Measurements from ENCODE around the gene ZNF532.

ZNF532 gene

DNA sequence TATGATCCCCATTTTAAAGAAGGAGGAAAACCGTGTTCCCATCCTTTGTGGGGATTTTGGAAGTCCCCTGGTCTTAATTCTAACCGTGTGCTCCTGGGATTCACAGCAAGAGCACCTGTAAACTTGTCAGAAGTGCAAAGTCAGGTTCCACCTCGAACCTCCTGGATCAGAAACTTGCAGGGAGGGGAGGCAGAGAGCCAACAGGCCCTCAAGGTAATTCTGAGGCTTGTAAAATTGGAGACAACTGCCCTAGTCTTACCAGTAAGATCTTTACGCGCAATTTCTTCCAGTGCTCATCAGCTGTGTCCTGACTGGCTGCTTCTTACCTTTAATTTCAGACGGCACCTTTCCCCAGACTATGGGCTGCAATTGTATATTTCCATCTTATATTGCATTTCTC lies 161.7 kb downstream of the ZNF532 start:
- DNase-seq: no peak
- TF ChIP-seq POLR2A (IDR thresholded peaks at IDR 0.05; ENCODE audit: low read length) (no peak), GATA1 (IDR thresholded peaks at IDR 0.05; ENCODE audit: low read depth, low read length) (no peak)

- DNase-seq: no peak
- TF ChIP-seq POLR2A (IDR thresholded peaks at IDR 0.05; ENCODE audit: low read length) (no peak), GATA1 (IDR thresholded peaks at IDR 0.05; ENCODE audit: low read depth, low read length) (no peak)
Measured at GRCh38 chr18:59026831-59027410, 162.2 kb downstream of the ZNF532 start.

DNA sequence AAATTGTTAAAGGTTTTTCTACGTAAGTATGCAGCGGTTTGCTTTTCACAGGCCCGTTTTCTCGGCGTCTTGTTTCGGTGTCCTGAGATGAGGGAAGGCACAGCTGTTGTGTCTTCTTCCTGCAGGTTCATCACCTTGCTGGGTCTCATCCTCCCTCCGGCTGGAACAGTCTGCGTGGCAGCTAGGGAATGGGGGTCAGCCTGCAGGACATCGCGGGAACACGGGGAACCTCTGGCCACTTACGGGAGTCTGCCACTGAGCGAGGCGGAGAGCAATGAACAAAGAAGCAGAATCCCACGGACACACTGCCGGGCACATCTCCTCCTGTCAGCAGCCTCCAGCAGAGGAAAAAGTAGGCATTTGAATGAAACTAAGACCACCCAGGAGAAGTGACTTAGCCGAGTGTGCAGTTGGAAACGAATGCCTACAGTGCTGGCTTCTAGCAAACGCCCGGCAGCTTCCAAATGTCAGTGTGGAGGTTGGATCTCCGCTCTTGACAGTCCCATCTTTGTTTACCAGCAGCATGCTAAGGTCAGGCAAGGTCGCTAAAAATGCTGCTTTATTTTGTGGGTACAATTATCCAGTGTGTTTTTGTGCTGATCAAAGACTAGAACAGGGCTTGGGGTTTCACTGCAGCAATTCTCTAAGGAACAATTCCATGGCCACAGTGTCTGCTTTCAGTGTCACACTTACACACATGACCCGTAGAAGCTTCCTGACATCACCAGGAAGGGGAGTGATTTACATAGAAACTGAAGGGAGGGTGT lies 165.2 kb downstream of the ZNF532 start:
- TF ChIP-seq POLR2A (IDR thresholded peaks at IDR 0.05; ENCODE audit: low read length) (no peak), GATA1 (IDR thresholded peaks at IDR 0.05; ENCODE audit: low read depth, low read length) (no peak)
- DNase-seq: no peak

DNA sequence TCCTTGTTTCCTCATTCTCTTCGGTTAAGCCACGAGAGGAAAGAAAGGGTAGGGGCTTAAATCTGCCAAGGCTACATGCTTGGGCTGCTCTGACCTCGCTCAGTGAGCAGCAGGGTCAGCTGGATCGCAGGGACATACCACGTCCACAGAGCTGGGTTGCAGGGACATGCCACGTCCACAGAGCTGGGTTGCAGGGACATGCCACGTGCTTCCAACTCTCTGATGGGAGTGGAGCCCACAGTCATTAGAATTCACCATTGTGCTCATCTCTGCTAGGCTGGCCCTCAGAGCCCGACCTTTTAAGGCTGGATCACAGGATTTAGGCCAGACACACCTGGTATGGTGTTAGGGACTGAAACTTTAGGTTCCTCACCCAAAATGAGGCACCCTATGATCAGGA lies 167.6 kb downstream of the ZNF532 start:
- no peak for DNase-seq
- TF ChIP-seq POLR2A (IDR thresholded peaks at IDR 0.05; ENCODE audit: low read length) (no peak), GATA1 (IDR thresholded peaks at IDR 0.05; ENCODE audit: low read depth, low read length) (no peak)

- TF ChIP-seq POLR2A (IDR thresholded peaks at IDR 0.05; ENCODE audit: low read length) (no peak), GATA1 (IDR thresholded peaks at IDR 0.05; ENCODE audit: low read depth, low read length) (no peak)
- no peak for DNase-seq
Measured at GRCh38 chr18:59033359-59033758, 168.7 kb downstream of the ZNF532 start.

- no peak for TF ChIP-seq GATA1 (IDR thresholded peaks at IDR 0.05; ENCODE audit: low read depth, low read length)
- no peak for TF ChIP-seq POLR2A (IDR thresholded peaks at IDR 0.05; ENCODE audit: low read length)
- no peak for DNase-seq
Measured at GRCh38 chr18:59033974-59034373, 169.3 kb downstream of the ZNF532 start.

DNA sequence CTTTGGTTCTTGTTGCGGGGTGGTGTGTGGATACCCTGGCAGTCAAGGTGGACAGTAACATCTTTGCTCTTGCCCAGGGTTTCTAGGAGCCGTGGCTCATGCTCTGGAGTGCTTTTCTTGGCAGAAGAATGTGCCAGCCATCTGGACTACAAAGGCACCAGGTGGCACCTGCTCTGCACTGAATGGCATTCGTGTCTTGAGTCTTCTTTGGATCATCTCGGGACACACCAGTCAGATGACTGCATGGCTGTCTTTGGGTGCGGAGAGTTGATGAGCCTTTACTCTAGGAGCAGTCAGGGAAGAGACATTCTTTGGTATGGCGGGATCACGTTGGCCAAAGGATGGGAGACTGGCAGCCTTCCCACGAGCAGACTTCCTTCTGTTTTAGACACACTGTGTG lies 170.9 kb downstream of the ZNF532 start:
- DNase-seq: no peak
- TF ChIP-seq POLR2A (IDR thresholded peaks at IDR 0.05; ENCODE audit: low read length): no peak

Data from erythroblast (primary cell).